ENCODE data around the gene APOE.

Gene APOE

DNA sequence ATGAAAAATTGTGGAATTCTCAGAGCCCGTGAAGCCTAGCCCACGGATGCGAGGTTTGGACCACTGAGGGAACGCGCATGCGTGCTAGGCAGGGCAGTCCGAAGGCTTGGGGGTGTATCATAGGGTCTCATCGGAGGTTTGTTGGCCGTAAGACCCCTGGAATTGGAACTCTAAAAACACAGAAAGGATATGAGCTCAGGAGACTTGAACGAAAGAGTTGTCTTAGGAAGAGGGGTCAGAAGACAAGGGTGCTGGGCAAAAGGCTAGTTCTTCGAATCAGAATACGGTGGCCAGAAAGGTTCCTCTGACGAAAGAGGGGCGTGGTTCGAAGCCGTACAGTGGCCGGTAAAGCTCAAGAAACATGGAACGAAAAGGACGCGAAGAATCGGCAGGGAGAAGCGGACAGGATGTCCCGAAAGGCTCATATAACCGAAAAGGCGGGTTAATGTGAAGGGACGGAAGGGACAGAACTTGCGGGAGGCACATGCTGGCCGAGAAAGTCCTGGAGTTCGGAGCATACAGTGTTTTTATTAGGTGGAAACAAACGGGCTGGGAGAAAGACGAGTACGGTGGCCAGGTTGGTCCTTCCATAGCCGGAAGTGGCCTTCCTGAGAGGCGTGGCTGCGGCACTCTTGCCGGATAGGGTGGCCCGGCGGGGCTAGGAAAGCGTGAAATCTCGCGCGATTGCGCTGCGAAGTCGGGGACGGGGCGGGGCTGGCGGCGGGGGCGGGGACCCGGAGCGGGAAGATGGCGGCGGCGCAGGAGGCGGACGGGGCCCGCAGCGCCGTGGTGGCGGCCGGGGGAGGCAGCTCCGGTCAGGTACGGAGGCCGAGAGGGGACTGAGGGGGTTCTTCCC lies 49.3 kb downstream of the APOE start, which contains the start of gene CLPTM1:
CLPTM1 (plus strand) TSS at position 732 of the 856 bp plus-strand sequence; CDS start at position 748, 16 bp downstream.
- DNase-seq (ENCODE audit: low read depth): peak; percentile 93

DNA sequence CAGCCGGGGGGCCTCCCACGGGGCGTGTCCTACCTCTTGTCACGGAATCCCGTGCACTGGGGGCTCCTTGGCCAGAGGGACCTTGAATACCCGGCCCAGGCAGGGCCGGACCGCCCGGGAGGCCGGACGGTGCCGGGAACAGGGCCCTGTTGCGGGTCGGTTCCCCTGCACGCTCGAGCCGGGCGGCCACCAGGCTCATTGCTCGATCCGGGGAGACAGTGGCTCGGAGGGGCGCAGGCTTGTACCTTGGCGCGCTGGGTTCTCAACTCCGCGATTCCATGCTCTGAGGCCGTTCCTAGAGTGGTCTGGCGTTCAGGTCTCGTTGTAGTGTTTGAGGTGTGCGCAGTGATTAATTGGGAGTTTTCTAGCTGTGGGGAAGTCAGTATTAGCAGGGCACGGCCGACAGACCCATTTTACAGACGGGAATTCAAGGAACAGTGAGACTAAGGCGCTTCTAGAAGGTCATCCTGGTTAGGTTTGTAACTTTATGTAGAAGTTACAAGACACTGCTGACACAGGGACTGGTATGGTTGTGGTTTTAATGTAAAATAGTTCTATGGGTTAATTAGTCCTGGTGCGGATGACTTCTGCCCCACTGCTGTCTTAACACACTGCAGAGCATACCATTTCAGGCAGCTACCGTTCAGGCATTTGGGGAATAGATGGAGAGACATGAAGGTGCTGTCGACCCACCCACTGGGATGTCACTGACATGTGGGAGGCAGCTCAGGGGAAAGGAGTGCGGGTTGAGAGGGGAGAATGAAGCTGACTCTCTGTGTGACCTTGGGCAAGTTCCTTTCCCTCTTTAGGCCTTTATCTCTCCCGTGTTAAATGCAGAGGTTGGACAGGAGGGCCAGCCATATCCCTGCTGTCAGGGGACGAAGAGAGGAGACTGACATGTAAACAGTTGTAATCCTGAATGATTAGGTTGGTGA lies 50.2 kb downstream of the APOE start:
- no peak for DNase-seq (ENCODE audit: low read depth)

DNA sequence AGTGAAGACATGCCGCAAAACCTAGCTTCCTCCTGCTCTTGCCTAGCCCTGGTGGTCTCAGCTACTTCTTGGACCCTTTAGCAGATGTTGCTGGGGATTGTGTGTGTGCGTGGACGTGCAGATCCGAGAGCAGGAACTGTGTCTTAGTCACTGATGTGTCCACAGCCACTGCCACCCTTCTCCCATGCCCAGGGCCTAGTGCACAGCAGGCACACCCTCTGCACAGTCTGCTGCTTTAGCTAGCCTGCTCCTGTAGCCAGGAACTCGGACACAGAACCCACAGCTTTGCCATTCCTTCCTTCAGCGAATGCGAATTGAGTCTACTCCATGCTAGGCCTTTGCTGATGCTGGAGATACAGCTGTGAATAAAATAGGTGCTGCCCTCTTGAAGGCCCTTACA lies 51.9 kb downstream of the APOE start:
- no peak for DNase-seq (ENCODE audit: low read depth)

DNA sequence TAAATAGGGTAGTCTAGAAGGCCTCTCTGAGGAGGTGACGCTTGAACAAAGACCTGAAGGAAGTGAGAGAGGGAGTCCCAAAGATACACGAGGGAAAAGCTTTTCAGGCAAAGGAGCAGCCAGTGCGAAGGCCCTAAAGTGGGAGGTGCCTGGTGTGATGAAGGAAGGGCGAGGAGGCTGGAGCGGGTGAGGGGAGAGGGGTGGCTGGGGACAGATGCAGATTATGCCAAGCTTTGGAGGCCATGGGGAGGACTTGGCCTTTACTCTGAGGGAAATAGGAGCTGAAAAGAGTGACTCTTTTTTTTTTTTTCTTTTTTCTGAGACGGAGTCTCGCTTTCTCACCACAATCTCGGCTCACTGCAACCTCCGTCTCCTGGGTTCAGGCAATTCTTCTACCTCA lies 52.5 kb downstream of the APOE start:
- DNase-seq (ENCODE audit: low read depth): no peak

Measured in stimulated activated CD8-positive, alpha-beta memory T cell treated with anti-CD3 and anti-CD28 coated beads, Interleukin-7, amount 100 ng/mL, for 24 hours (primary cell).